Muscle of leg (tissue), 9 donors: ENCODE results near the gene APOA1. TPM values are rescaled to one million over a fixed set of nuclear protein-coding genes. Genes with fewer than 3 reads are reported as not detected.

Source experiments
- polyA plus RNA-seq, 8 donors: library from polyadenylated mRNA; unstranded; fragments of 120-200 nt; gene quantifications; one replicate each; pipeline versions ENCODE4 v1.2.1 to v1.2.3, GENCODE V29; 2013; ENCODE audit warnings: inconsistent platforms in 1 of 8, low replicate concordance in 1 of 8; ENCODE audit not compliant: insufficient read length in 8 of 8, insufficient read depth in 1 of 8
- total RNA-seq: library from RNA; stranded (reverse); fragments of 120-200 nt; gene quantifications from one replicate; pipeline ENCODE4 v1.2.4, GENCODE V29; 2013

The APOA1 gene
- total and polyA plus RNA-seq, 9 donors = 1.4 to 230 (median 3.3) TPM

Other genes with a start within 250 kb of the APOA1 start
- gene BUD13, start 64.6 kb downstream of the APOA1 start, total RNA-seq = 17.8 TPM
- 10 to 100 TPM; 17.6 to 23.7 (median 19.6) TPM for gene BUD13, start 64.6 kb downstream of the APOA1 start, polyA plus RNA-seq
- gene ZPR1, start 49.6 kb downstream of the APOA1 start, total RNA-seq = 34.3 TPM
- gene ZPR1, start 49.6 kb downstream of the APOA1 start, polyA plus RNA-seq = 10 to 100 TPM; 33.8 to 44.4 (median 38.1) TPM
- not detected for gene APOA5, start 45.7 kb downstream of the APOA1 start, total RNA-seq
- gene APOA5, start 45.7 kb downstream of the APOA1 start, polyA plus RNA-seq = not detected
- gene APOA4, start 14.3 kb downstream of the APOA1 start, total RNA-seq = not detected
- gene APOA4, start 14.3 kb downstream of the APOA1 start, polyA plus RNA-seq = 100 to 1,000 TPM in 1 of 8 donors, 10 to 100 TPM in 1, under 1 TPM in 2, not detected in 4; 0.23 to 178 (median 17.1) TPM
- gene APOC3, start 7.7 kb downstream of the APOA1 start, total RNA-seq = 0.40 TPM
- gene APOC3, start 7.7 kb downstream of the APOA1 start, polyA plus RNA-seq = 10 to 100 TPM in 2 of 8 donors, 1 to 10 TPM in 1, under 1 TPM in 2, not detected in 3; 0.53 to 36.6 (median 4.3) TPM